ENCODE measurements around the gene OR2C1.

Gene OR2C1

GRCh38 chr16:3400779-3401688 lies 45.3 kb downstream of the OR2C1 start, which contains the start of the genes ZNF174 and ZSCAN32:
TSS of gene ZNF174 (plus strand) at chr16:3401215. CDS start at chr16:3402005, 790 bp downstream.
TSS of gene ZSCAN32 (minus strand) at chr16:3401004. CDS start at chr16:3397557, 3,447 bp downstream.
- peak; percentile 99 for DNase-seq

DNA sequence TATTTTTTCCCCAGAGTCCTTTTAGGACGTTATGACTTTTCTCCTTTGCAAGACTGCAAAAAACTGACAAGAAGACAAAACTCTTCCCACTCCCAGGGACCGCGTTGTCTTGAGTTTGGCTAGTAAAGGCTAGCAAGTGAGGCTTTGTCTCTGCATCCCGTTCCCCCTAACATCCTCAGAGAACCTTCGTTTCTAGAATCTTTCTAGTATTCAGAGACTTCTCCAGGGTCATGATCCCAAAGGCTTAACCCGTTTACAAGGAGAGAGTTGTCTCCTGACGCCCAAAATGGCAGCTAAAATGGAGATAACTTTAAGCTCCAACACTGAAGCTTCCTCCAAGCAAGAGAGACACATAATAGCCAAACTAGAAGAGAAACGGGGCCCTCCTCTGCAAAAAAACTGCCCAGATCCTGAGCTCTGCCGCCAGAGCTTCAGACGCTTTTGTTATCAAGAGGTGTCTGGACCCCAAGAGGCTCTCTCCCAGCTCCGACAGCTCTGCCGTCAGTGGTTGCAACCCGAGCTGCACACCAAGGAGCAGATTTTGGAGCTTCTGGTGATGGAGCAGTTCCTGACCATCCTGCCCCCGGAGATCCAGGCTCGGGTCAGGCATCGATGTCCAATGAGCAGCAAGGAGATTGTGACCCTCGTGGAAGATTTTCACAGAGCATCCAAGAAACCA lies 46.2 kb downstream of the OR2C1 start:
- no peak for DNase-seq

All from CD4-positive, alpha-beta T cell treated with Interleukin-12 subunit alpha and Interleukin-12 subunit beta, for 1 hour (primary cell).